Panc1 (cell line): ENCODE data around the gene FAM237A. TPM values are rescaled to one million over a fixed set of nuclear protein-coding genes. Genes with fewer than 3 reads are reported as not detected.

ENCODE experiments used
- ATAC-seq: fragments of 200-7000 bp; cut with Tn5 transposase; 2 replicates; pipeline ENCODE4 v1.9.1; 2020; ENCODE audit warnings: mild to moderate bottlenecking, moderate library complexity
- BruUV-seq: library from RNA; stranded (reverse); fragments of 400-500 nt; replicated peaks from 2 replicates; lab custom pipeline; 2021; lab: Mats Ljungman, UMichigan
- CTCF ChIA-PET: fragments of 300-600 bp; sonication (Branson Sonifier 250); formaldehyde crosslinking; loops from one replicate; lab custom pipeline; 2022; ENCODE audit warnings: antibody characterized with exemption; lab: Charles Lee
- POLR2A ChIA-PET: fragments of 300-600 bp; sonication (Branson Sonifier 250); formaldehyde crosslinking; loops from one replicate; lab custom pipeline; 2022; ENCODE audit warnings: antibody characterized with exemption; lab: Charles Lee
- DNase-seq: peaks from one replicate; pipeline ENCODE4 v3.0.0-alpha.2; 2010; ENCODE audit warnings: low read depth, low spot score
- H3K27ac ChIP-seq: 2 replicates; pipeline ENCODE4 v1.5.1; 2011; ENCODE audit warnings: mild to moderate bottlenecking, low read length, inconsistent platforms
- H3K27me3 ChIP-seq: fragments of 200-500 bp; sonication (Bioruptor generic); 2 replicates; pipeline ENCODE4 v1.6.0; 2014; ENCODE audit warnings: low read length, inconsistent platforms; ENCODE audit not compliant: control insufficient read depth, insufficient read depth
- H3K36me3 ChIP-seq: fragments of 200-500 bp; sonication (Bioruptor generic); 2 replicates; pipeline ENCODE4 v1.5.1; 2014; ENCODE audit warnings: inconsistent platforms, mild to moderate bottlenecking, low read length, moderate library complexity; ENCODE audit not compliant: control insufficient read depth, insufficient read depth
- H3K4me1 ChIP-seq: 2 replicates; pipeline ENCODE4 v1.5.1; 2011; ENCODE audit warnings: inconsistent platforms, mild to moderate bottlenecking, low read length, moderate library complexity; ENCODE audit not compliant: control insufficient read depth, insufficient read depth
- H3K4me3 ChIP-seq, 2 experiments: 2 replicates each; pipeline ENCODE4 v1.5.1; 2011 to 2012; ENCODE audit warnings: low read depth in 2 of 2, low read length in 2 of 2, mild to moderate bottlenecking in 2 of 2, inconsistent platforms in 1 of 2, moderate library complexity in 1 of 2
- H3K9me3 ChIP-seq: fragments of 200-500 bp; sonication (Bioruptor generic); 2 replicates; pipeline ENCODE4 v1.5.1; 2014; ENCODE audit warnings: low read depth, mild to moderate bottlenecking, inconsistent platforms, low read length, moderate library complexity; ENCODE audit not compliant: control insufficient read depth, insufficient read depth
- POLR2AphosphoS5 ChIP-seq: IDR thresholded peaks from 2 replicates; pipeline ENCODE4 v1.6.1; 2012; ENCODE audit warnings: mild to moderate bottlenecking, low read depth, low read length, moderate library complexity
- SIN3A ChIP-seq: IDR thresholded peaks from 2 replicates; pipeline ENCODE4 v1.6.1; 2012; ENCODE audit warnings: low read depth, mild to moderate bottlenecking, low read length, moderate library complexity, borderline replicate concordance; ENCODE audit not compliant: insufficient read depth
- TCF7L2 ChIP-seq: IDR thresholded peaks from 2 replicates; pipeline ENCODE4 v1.6.1; 2011; ENCODE audit warnings: mild to moderate bottlenecking, low read depth, low read length, inconsistent platforms
- in situ Hi-C: cut with HindIII; loops from 2 replicates; pipeline ENCODE4 v1.10.0; 2016; ENCODE audit warnings: low sequenced_read_pairs, low pct_unique_long_range_greater_than_20kb
- intact Hi-C: fragments of 100-400 bp; cut with micrococcal nuclease; formaldehyde crosslinking; loops from one replicate; pipeline ENCODE4 v1.10.0; 2022; ENCODE audit not compliant: unreplicated experiment
- total RNA-seq: library from RNA; stranded (reverse); gene quantifications from one replicate; pipeline ENCODE4 v1.2.1, GENCODE V29; 2021; ENCODE audit not compliant: unreplicated experiment
- TF ChIP-seq, protein P1 (sequence below), 2 experiments: IDR thresholded peaks; 2 replicates each; pipeline ENCODE4 v1.6.1; 2011 to 2012; ENCODE audit warnings: low read depth in 2 of 2, control low read depth in 1 of 2, low read length in 1 of 2, mild to moderate bottlenecking in 1 of 2, moderate library complexity in 1 of 2; ENCODE audit not compliant: insufficient read depth in 1 of 2
- TF ChIP-seq, protein P2 (sequence below): fragments of 450-650 bp; IDR thresholded peaks from 2 replicates; pipeline ENCODE4 v1.5.1; 2017; ENCODE audit warnings: mild to moderate bottlenecking

Gene FAM237A
- total RNA-seq, 1 experiment from 2014 or later: not detected

DNA sequence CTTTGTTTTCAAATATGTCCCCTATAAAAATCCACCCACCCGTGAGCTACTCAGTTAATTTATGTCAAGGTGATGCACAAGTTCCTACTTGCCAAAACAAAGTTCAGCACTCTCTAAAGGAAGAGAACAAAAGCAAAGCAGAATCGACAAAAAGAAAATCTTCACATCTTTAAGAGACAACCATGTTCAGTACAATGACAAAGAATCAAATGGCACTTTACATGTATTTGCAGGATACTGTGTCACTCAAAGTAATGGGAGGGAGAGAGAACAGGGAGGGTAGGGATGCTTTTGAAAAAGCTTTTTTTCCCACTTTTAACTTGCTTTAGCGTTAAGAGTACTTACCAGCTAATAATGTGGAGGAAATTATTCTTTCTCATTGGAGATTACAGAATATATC is 39.0 kb upstream of the FAM237A start:
- TF ChIP-seq TCF7L2 (no peak), POLR2AphosphoS5 (no peak), SIN3A (no peak)
- TF ChIP-seq, protein P1, sequence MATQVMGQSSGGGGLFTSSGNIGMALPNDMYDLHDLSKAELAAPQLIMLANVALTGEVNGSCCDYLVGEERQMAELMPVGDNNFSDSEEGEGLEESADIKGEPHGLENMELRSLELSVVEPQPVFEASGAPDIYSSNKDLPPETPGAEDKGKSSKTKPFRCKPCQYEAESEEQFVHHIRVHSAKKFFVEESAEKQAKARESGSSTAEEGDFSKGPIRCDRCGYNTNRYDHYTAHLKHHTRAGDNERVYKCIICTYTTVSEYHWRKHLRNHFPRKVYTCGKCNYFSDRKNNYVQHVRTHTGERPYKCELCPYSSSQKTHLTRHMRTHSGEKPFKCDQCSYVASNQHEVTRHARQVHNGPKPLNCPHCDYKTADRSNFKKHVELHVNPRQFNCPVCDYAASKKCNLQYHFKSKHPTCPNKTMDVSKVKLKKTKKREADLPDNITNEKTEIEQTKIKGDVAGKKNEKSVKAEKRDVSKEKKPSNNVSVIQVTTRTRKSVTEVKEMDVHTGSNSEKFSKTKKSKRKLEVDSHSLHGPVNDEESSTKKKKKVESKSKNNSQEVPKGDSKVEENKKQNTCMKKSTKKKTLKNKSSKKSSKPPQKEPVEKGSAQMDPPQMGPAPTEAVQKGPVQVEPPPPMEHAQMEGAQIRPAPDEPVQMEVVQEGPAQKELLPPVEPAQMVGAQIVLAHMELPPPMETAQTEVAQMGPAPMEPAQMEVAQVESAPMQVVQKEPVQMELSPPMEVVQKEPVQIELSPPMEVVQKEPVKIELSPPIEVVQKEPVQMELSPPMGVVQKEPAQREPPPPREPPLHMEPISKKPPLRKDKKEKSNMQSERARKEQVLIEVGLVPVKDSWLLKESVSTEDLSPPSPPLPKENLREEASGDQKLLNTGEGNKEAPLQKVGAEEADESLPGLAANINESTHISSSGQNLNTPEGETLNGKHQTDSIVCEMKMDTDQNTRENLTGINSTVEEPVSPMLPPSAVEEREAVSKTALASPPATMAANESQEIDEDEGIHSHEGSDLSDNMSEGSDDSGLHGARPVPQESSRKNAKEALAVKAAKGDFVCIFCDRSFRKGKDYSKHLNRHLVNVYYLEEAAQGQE (IDR thresholded peaks at IDR 0.05; ENCODE audit: insufficient read depth in 1 of 2, low read depth in 2 of 2, low read length in 1 of 2): no peak
- TF ChIP-seq, protein P2, sequence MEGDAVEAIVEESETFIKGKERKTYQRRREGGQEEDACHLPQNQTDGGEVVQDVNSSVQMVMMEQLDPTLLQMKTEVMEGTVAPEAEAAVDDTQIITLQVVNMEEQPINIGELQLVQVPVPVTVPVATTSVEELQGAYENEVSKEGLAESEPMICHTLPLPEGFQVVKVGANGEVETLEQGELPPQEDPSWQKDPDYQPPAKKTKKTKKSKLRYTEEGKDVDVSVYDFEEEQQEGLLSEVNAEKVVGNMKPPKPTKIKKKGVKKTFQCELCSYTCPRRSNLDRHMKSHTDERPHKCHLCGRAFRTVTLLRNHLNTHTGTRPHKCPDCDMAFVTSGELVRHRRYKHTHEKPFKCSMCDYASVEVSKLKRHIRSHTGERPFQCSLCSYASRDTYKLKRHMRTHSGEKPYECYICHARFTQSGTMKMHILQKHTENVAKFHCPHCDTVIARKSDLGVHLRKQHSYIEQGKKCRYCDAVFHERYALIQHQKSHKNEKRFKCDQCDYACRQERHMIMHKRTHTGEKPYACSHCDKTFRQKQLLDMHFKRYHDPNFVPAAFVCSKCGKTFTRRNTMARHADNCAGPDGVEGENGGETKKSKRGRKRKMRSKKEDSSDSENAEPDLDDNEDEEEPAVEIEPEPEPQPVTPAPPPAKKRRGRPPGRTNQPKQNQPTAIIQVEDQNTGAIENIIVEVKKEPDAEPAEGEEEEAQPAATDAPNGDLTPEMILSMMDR: no peak
- in situ Hi-C loops (no loop called here), intact Hi-C loops (no loop called here)
- DNase-seq: no peak
- BruUV-seq: no TSS peak
- no peaks in the 10 kb centered on the region; the same call in 1 of the 2 replicates for H3K27me3 ChIP-seq
- H3K9me3 ChIP-seq: no peaks in the 10 kb centered on the region
- no peak for ATAC-seq
- H3K4me1 ChIP-seq: no peaks in the 10 kb centered on the region
- no peak overlapping the region for H3K27ac ChIP-seq
- ChIA-PET CTCF (no interaction called here), POLR2A (interaction anchor here (0.6 kb wide), 1 partner anchor 55 kb away, joined by 5 read pairs; no protein-coding TSS in a partner anchor)
- no peak overlapping the region for H3K4me3 ChIP-seq
- H3K36me3 ChIP-seq: no peaks in the 10 kb centered on the region; the same call in 1 of the 2 replicates

DNA sequence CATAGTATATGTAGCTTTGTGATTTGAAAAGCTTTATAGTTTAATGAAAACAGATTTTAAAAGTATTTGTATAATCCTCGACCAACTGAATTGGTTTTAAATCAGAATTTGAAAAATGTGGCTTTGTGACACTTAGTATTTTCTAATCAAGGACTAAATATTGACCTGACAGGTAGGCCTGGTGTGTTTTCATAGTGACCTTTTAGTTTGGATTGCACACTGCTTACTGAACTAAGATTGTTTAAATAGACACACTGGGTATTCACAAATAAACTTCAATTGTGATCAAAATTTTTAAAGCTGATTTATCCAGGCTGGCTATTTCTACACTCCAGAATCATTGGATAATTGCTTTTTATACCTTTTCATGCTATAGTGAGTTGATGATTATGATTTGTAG is 31.8 kb upstream of the FAM237A start:
- no peaks in the 10 kb centered on the region; the same call in 1 of the 2 replicates for H3K36me3 ChIP-seq
- CTCF ChIA-PET: no interaction called here

More for the DNA sequence above, 31.8 kb upstream of the FAM237A start:
- DNase-seq: no peak
- no TSS peak for BruUV-seq
- in situ Hi-C loops: no loop called here
- Histone ChIP-seq H3K4me3 (no peak overlapping the region), H3K27ac (no peak overlapping the region), H3K9me3 (no peaks in the 10 kb centered on the region), H3K4me1 (no peaks in the 10 kb centered on the region), H3K27me3 (no peaks in the 10 kb centered on the region)
- POLR2A ChIA-PET: no interaction called here
- TF ChIP-seq SIN3A (no peak), TCF7L2 (no peak), POLR2AphosphoS5 (no peak)
- TF ChIP-seq, protein P1 (IDR thresholded peaks at IDR 0.05; ENCODE audit: insufficient read depth in 1 of 2, low read depth in 2 of 2, low read length in 1 of 2): no peak
- TF ChIP-seq, protein P2: no peak
- no peak for ATAC-seq
- intact Hi-C loops: no loop called here
